ENCODE data around the gene MORN3. TPM values are rescaled to one million over a fixed set of nuclear protein-coding genes. Genes with fewer than 3 reads are reported as not detected.
A peak's percentile ranks its signal among the peaks of the same experiment; 100 is the strongest.

MORN3 gene
- total RNA-seq, 4 donors from 2014 or later: 1.5 to 4.5 (median 2.6) TPM

GRCh38 chr12:121626853-121627640 lies 42.4 kb downstream of the MORN3 start:
- H3K4me1 ChIP-seq: peaks cover 58% of the 10 kb centered on the region
- no peaks in the 10 kb centered on the region for H3K27me3 ChIP-seq
- peak overlapping the region; percentile 94 for H3K27ac ChIP-seq
- DNase-seq (ENCODE audit: low spot score in 2 of 2): peak; percentile 83 to 88
- H3K36me3 ChIP-seq: no peaks in the 10 kb centered on the region
- no peaks in the 10 kb centered on the region for H3K9me3 ChIP-seq
- H3K4me3 ChIP-seq: peak overlapping the region; percentile 75
- 0% methylated on average over 38 of the region's 53 CpGs for WGBS
- TF ChIP-seq, protein P1, sequence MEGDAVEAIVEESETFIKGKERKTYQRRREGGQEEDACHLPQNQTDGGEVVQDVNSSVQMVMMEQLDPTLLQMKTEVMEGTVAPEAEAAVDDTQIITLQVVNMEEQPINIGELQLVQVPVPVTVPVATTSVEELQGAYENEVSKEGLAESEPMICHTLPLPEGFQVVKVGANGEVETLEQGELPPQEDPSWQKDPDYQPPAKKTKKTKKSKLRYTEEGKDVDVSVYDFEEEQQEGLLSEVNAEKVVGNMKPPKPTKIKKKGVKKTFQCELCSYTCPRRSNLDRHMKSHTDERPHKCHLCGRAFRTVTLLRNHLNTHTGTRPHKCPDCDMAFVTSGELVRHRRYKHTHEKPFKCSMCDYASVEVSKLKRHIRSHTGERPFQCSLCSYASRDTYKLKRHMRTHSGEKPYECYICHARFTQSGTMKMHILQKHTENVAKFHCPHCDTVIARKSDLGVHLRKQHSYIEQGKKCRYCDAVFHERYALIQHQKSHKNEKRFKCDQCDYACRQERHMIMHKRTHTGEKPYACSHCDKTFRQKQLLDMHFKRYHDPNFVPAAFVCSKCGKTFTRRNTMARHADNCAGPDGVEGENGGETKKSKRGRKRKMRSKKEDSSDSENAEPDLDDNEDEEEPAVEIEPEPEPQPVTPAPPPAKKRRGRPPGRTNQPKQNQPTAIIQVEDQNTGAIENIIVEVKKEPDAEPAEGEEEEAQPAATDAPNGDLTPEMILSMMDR (IDR thresholded peaks at IDR 0.05): peak in 1 of 2 donors; percentile 13
- TF ChIP-seq POLR2AphosphoS5 (IDR thresholded peaks at IDR 0.05): no peak

DNA sequence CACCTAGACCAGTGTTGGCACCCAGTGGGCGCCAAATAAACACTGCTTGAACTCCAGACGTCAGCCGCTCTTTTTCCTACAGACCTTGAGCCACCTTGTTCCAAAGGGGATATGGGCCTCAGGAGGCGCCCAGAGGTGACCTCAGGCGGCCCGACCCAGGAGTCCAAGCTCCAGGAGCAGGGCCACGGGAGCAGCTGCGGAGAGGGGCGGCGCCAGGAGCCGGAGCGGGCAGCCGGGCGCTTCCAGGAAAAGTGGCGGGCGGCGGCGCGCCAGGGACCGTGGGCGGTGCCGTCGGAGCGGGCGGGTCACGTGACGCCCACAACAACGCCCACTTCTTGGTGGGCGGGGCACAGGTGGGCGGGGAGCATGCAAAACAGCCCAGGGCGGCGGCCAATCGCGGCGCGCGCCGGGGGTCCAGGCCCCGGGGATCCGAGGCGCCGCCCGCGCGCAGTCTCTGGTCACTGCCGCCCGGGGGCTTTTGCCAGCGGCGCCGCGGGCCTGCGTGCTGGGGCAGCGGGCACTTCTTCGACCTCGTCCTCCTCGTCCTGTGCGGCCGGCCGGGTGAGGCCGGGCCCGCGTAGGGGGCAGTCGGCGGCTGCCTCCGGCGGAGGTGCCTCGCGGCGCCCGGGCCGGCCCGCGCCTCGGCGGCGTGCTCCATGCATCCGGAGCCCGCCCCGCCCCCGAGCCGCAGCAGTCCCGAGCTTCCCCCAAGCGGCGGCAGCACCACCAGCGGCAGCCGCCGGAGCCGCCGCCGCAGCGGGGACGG lies 43.2 kb downstream of the MORN3 start, which contains the start of gene ORAI1:
TSS of gene ORAI1 (plus strand) at position 444 of the 766 bp plus-strand sequence.
- H3K4me3 ChIP-seq: peak within 1 kb of the TSS; percentile 75
- H3K27ac ChIP-seq: peak within 1 kb of the TSS; percentile 94
- H3K27me3 ChIP-seq: no peaks in the 10 kb centered on the region
- 2% methylated on average over 9 of the region's 92 CpGs for WGBS
- peak; percentile 97 to 98 for DNase-seq (ENCODE audit: low spot score in 2 of 2)
- H3K36me3 ChIP-seq: no peaks in the 10 kb centered on the region
- peaks cover 50% of the 10 kb centered on the region for H3K4me1 ChIP-seq
- TF ChIP-seq POLR2A (IDR thresholded peaks at IDR 0.05): peak in 1 of 2 donors; percentile 64
- TF ChIP-seq EP300 (IDR thresholded peaks at IDR 0.05): no peak
- TF ChIP-seq, protein P1 (IDR thresholded peaks at IDR 0.05): peak; percentile 27 to 33
- no peaks in the 10 kb centered on the region for H3K9me3 ChIP-seq

GRCh38 chr12:121620333-121620891 lies 49.0 kb downstream of the MORN3 start:
- DNase-seq (ENCODE audit: low spot score in 2 of 2): no peak
- Histone ChIP-seq H3K4me1 (peaks cover 6% of the 10 kb centered on the region), H3K9me3 (no peaks in the 10 kb centered on the region), H3K27me3 (no peaks in the 10 kb centered on the region), H3K36me3 (no peaks in the 10 kb centered on the region), H3K27ac (no peak overlapping the region), H3K4me3 (no peak overlapping the region)
- 85% methylated on average over 7 of the region's 8 CpGs for WGBS
- TF ChIP-seq POLR2A (IDR thresholded peaks at IDR 0.05) (no peak), POLR2AphosphoS5 (IDR thresholded peaks at IDR 0.05) (no peak), EP300 (IDR thresholded peaks at IDR 0.05) (no peak)
- TF ChIP-seq, protein P1 (IDR thresholded peaks at IDR 0.05): no peak

DNA sequence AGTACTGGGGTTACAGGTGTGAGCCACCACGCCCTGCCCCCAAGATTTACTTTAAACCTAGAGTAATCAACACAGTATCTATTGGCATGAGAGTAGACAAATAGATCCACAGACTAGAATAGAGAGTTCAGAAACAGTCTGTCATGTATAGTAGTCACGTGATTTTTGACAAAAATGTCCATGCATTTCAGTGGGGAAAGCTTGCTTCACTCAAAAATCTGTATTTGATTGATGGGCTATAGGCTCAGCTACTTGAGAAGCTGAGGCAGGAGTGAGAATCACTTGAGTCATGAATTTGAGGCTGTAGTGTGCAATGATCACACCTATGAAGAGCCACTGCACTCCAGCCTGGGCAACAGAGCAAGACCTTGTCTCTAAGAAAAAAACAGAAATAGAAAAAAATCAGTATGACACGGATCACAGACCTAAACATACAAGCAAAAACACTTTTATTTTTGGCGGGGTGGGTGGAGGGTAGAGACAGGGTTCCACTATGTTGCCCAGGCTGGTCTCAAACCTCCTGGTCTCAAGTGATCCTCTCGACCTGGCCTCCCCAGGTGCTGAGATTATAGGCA lies 50.7 kb downstream of the MORN3 start:
- no peaks in the 10 kb centered on the region for H3K27me3 ChIP-seq
- no peaks in the 10 kb centered on the region for H3K36me3 ChIP-seq
- 86% methylated on average over 5 of the region's 5 CpGs for WGBS
- DNase-seq (ENCODE audit: low spot score in 2 of 2): no peak
- H3K27ac ChIP-seq: no peak overlapping the region
- TF ChIP-seq, protein P1 (IDR thresholded peaks at IDR 0.05): no peak
- TF ChIP-seq POLR2AphosphoS5 (IDR thresholded peaks at IDR 0.05) (no peak), POLR2A (IDR thresholded peaks at IDR 0.05) (no peak), EP300 (IDR thresholded peaks at IDR 0.05) (no peak)
- no peak overlapping the region for H3K4me3 ChIP-seq
- H3K4me1 ChIP-seq: no peaks in the 10 kb centered on the region
- H3K9me3 ChIP-seq: no peaks in the 10 kb centered on the region

All from suprapubic skin (tissue), 4 donors.